IPS-11a (cell line): ENCODE measurements around the gene MBD3.

Experiments used
- H3K4me3 ChIP-seq: one replicate; pipeline ENCODE4 v1.5.1; 2013; ENCODE audit warnings: low read depth, low read length, control low read depth

Gene MBD3

GRCh38 chr19:1601613-1602064 lies 9.0 kb upstream of the MBD3 start:
- H3K4me3 ChIP-seq: no peak overlapping the region

GRCh38 chr19:1599460-1599846 lies 6.8 kb upstream of the MBD3 start:
- no peak overlapping the region for H3K4me3 ChIP-seq

- H3K4me3 ChIP-seq: no peak overlapping the region
Measured at GRCh38 chr19:1598777-1599459, 6.3 kb upstream of the MBD3 start.

- H3K4me3 ChIP-seq: no peak overlapping the region
Measured at GRCh38 chr19:1593501-1593772, 772 bp upstream of the MBD3 start.

- H3K4me3 ChIP-seq: peak overlapping the region; percentile 92
Measured at GRCh38 chr19:1592024-1592754, 476 bp downstream of the MBD3 start.

GRCh38 chr19:1591421-1592023 lies 1.1 kb downstream of the MBD3 start:
- peak overlapping the region; percentile 92 for H3K4me3 ChIP-seq

GRCh38 chr19:1590641-1591397 lies 1.8 kb downstream of the MBD3 start:
- peak overlapping the region; percentile 92 for H3K4me3 ChIP-seq

GRCh38 chr19:1587872-1588271 lies 4.8 kb downstream of the MBD3 start:
- H3K4me3 ChIP-seq: no peak overlapping the region

GRCh38 chr19:1585243-1585580 lies 7.5 kb downstream of the MBD3 start:
- H3K4me3 ChIP-seq: no peak overlapping the region

GRCh38 chr19:1584500-1585242 lies 8.0 kb downstream of the MBD3 start:
- H3K4me3 ChIP-seq: no peak overlapping the region

- no peak overlapping the region for H3K4me3 ChIP-seq
Measured at GRCh38 chr19:1582201-1582600, 10.5 kb downstream of the MBD3 start.

- H3K4me3 ChIP-seq: no peak overlapping the region
Measured at GRCh38 chr19:1580957-1581356, 11.7 kb downstream of the MBD3 start.

GRCh38 chr19:1580382-1580781 lies 12.3 kb downstream of the MBD3 start:
- H3K4me3 ChIP-seq: no peak overlapping the region

GRCh38 chr19:1579222-1579621 lies 13.4 kb downstream of the MBD3 start:
- H3K4me3 ChIP-seq: no peak overlapping the region

- H3K4me3 ChIP-seq: no peak overlapping the region
Measured at GRCh38 chr19:1577929-1578618, 14.6 kb downstream of the MBD3 start.

- H3K4me3 ChIP-seq: no peak overlapping the region
Measured at GRCh38 chr19:1577090-1577928, 15.4 kb downstream of the MBD3 start.

GRCh38 chr19:1576242-1577089 lies 16.2 kb downstream of the MBD3 start:
- no peak overlapping the region for H3K4me3 ChIP-seq

- no peak overlapping the region for H3K4me3 ChIP-seq
Measured at GRCh38 chr19:1575323-1576241, 17.1 kb downstream of the MBD3 start.
